ENCODE results near the gene BABAM2. TPM values are rescaled to one million over a fixed set of nuclear protein-coding genes. Genes with fewer than 3 reads are reported as not detected.

BABAM2 gene
- total RNA-seq, 4 donors from 2014 or later, result 24.3 to 46.1 (median 44.5) TPM

DNA sequence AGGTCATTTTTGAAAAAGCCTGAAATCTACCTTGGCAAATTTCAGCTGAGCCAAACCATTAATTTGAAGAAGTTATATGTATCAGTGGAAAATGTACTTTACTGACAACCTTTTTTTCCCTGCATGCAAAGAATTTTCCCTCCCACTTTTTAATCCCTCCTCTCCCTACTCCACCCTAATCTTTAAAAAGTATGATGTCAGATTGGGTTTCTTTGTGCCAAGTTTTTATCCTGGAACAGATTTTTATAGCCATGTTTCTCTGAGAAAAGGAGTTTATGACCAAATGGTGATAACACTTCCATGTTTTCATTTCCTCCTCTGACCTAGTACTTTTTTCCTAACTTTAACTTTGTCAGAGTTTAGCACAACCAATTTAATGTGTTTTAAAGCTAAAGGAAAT, 251.9 kb downstream of the BABAM2 start:
- Histone ChIP-seq H3K27ac (peak overlapping the region in 1 of 4 donors; percentile 22), H3K36me3 (no peaks in the 10 kb centered on the region), H3K4me1 (peaks cover 0 to 26% (median 5%) of the 10 kb centered on the region in 4 donors), H3K4me3 (no peak overlapping the region), H3K27me3 (no peaks in the 10 kb centered on the region), H3K9me3 (no peaks in the 10 kb centered on the region)
- TF ChIP-seq POLR2A (IDR thresholded peaks at IDR 0.05) (no peak), EP300 (IDR thresholded peaks at IDR 0.05) (no peak)
- TF ChIP-seq, protein P1, sequence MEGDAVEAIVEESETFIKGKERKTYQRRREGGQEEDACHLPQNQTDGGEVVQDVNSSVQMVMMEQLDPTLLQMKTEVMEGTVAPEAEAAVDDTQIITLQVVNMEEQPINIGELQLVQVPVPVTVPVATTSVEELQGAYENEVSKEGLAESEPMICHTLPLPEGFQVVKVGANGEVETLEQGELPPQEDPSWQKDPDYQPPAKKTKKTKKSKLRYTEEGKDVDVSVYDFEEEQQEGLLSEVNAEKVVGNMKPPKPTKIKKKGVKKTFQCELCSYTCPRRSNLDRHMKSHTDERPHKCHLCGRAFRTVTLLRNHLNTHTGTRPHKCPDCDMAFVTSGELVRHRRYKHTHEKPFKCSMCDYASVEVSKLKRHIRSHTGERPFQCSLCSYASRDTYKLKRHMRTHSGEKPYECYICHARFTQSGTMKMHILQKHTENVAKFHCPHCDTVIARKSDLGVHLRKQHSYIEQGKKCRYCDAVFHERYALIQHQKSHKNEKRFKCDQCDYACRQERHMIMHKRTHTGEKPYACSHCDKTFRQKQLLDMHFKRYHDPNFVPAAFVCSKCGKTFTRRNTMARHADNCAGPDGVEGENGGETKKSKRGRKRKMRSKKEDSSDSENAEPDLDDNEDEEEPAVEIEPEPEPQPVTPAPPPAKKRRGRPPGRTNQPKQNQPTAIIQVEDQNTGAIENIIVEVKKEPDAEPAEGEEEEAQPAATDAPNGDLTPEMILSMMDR (IDR thresholded peaks at IDR 0.05), result no peak
- DNase-seq (ENCODE audit: low spot score in 2 of 2), result no peak

DNA sequence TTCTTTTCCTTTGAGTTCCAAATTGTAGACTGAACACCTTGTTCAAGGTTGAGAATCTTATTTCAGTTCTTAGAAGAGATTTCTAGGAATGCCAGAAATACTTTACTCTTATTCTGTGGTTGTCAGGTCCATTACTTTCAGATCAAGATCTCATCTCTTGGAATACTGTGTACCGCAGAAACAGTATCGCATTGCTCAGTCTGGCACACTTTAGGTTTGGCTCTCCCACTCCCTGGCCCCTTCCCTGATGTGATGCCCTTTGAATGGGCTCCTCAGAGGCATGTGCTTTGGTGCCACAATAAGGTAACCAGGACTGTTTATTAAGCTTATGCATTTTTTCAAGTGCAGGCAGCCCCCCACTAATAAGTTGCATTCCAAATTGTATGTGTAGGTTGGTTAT, 257.5 kb downstream of the BABAM2 start:
- 84 to 96% methylated on average over 2 of the region's 2 CpGs for WGBS, 2 donors
- no peaks in the 10 kb centered on the region for H3K9me3 ChIP-seq

DNA sequence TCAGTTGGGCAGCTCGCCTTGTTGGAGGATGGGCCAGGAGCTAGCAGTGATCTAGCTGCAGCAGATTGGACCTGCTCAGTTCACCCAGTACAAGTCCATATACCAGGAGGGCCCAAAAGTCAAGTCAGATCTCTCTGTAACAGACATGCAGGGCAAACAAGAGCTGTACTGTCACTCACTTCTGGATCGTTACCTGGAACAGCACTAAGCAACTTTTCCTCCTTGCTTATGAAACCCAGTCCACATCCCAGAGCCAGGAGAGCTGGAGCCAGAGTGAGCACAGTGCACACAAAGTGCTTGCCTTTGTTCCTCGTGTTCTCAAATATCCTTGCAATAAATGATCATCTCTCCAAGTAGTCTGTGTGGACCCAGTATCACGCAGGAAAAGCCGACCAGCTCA, 258.0 kb downstream of the BABAM2 start:
- peaks cover 0 to 3% (median 0%) of the 10 kb centered on the region in 3 donors for H3K36me3 ChIP-seq
- H3K4me1 ChIP-seq, result no peaks in the 10 kb centered on the region
- no peak overlapping the region for H3K4me3 ChIP-seq
- no peaks in the 10 kb centered on the region for H3K9me3 ChIP-seq
- H3K27me3 ChIP-seq, result no peaks in the 10 kb centered on the region
- 90 to 95% methylated on average over 5 of the region's 5 CpGs for WGBS, 2 donors
- TF ChIP-seq, protein P1 (IDR thresholded peaks at IDR 0.05), result no peak
- no peak for TF ChIP-seq POLR2A (IDR thresholded peaks at IDR 0.05)
- H3K27ac ChIP-seq, result no peak overlapping the region
- no peak for DNase-seq (ENCODE audit: low spot score in 2 of 2)

More for the DNA sequence above, 257.5 kb downstream of the BABAM2 start:
- H3K4me1 ChIP-seq, result peaks cover 0 to 1% (median 0%) of the 10 kb centered on the region in 4 donors
- H3K36me3 ChIP-seq, result peaks cover 0 to 3% (median 0%) of the 10 kb centered on the region in 3 donors
- DNase-seq (ENCODE audit: low spot score in 2 of 2), result no peak
- no peak overlapping the region for H3K4me3 ChIP-seq
- no peak overlapping the region for H3K27ac ChIP-seq
- H3K27me3 ChIP-seq, result no peaks in the 10 kb centered on the region
- TF ChIP-seq POLR2A (IDR thresholded peaks at IDR 0.05) (no peak), EP300 (IDR thresholded peaks at IDR 0.05) (no peak)
- TF ChIP-seq, protein P1 (IDR thresholded peaks at IDR 0.05), result no peak

DNA sequence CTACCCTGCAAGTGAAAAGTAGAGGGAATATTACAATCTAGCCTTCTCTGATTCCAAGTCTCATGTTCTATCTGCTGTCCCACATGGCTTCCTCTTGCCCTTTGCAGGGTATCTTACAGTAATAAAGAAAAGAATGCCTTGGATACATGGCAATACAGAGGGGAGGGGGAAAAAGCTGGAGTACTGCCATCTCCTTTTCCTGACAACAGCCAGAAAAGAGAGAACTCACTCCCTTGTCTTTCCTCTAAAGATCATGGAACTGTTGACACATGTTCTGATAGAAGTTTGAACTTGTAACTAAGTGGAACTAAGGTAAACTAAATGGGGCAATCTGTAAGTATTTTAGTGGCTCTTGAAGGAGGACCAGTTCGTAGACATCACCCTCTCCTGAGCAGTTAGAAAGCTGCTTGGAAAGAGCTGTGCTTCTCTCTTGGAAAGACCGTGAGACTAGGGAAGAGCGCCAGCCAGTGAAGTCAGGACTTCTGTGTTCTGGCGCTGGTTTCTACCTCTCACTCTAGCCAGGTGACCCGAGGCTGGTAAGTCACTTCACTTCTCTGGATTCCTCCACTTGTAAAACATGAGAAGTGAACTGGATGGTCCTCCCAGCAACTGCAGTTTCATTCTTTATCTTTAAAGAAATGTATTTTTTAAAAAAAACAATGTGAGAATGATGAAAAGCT, 259.8 kb downstream of the BABAM2 start:
- 82 to 94% methylated on average over 5 of the region's 5 CpGs for WGBS, 2 donors
- no peaks in the 10 kb centered on the region for H3K4me1 ChIP-seq
- no peaks in the 10 kb centered on the region for H3K27me3 ChIP-seq
- DNase-seq (ENCODE audit: low spot score in 2 of 2), result no peak
- no peak overlapping the region for H3K4me3 ChIP-seq
- H3K36me3 ChIP-seq, result peaks cover 0 to 3% (median 0%) of the 10 kb centered on the region in 3 donors
- H3K27ac ChIP-seq, result no peak overlapping the region
- peaks cover 0 to 2% (median 0%) of the 10 kb centered on the region in 4 donors for H3K9me3 ChIP-seq
- TF ChIP-seq POLR2A (IDR thresholded peaks at IDR 0.05) (no peak), EP300 (IDR thresholded peaks at IDR 0.05) (no peak)
- TF ChIP-seq, protein P1 (IDR thresholded peaks at IDR 0.05), result no peak

DNA sequence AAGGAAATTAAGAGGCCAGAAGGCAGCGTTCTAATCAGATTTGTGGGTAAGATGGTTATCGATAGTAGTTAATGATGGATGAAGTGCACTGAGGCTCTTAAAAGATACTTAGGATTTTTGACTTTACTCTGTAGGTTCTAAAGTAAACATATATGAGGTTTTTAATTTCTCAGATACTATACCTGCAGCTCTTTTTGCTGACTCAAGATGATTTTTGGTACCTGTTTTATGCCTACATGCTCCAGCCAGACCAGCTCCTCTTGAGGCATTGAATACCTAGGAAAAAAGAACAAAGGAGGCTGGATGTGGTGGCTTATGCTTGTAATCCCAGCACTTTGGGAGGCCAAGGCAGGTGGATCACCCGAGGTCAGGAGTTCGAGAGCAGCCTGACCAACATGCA, 260.5 kb downstream of the BABAM2 start:
- Histone ChIP-seq H3K4me1 (no peaks in the 10 kb centered on the region), H3K4me3 (no peak overlapping the region)
- 93 to 97% methylated on average over 4 of the region's 4 CpGs for WGBS, 2 donors

More for the DNA sequence above, 260.5 kb downstream of the BABAM2 start:
- Histone ChIP-seq H3K27me3 (no peaks in the 10 kb centered on the region), H3K36me3 (peaks cover 0 to 9% (median 0%) of the 10 kb centered on the region in 3 donors), H3K27ac (no peak overlapping the region), H3K9me3 (peaks cover 0 to 8% (median 0%) of the 10 kb centered on the region in 4 donors)
- TF ChIP-seq, protein P1 (IDR thresholded peaks at IDR 0.05), result no peak
- TF ChIP-seq EP300 (IDR thresholded peaks at IDR 0.05) (no peak), POLR2A (IDR thresholded peaks at IDR 0.05) (no peak)
- no peak for DNase-seq (ENCODE audit: low spot score in 2 of 2)
